Measurements from ENCODE around the gene TESK1. TPM values are rescaled to one million over a fixed set of nuclear protein-coding genes. Genes with fewer than 3 reads are reported as not detected.

Gene TESK1
- total RNA-seq, 6 donors from 2014 or later: 36.9 to 61.9 (median 43.6) TPM

- no peaks in the 10 kb centered on the region for H3K27me3 ChIP-seq
- no peaks in the 10 kb centered on the region for H3K36me3 ChIP-seq
- no peaks in the 10 kb centered on the region for H3K9me3 ChIP-seq
- peak; percentile 94 to 99 (median 99) for TF ChIP-seq CTCF (IDR thresholded peaks at IDR 0.05)
- TF ChIP-seq POLR2AphosphoS5 (IDR thresholded peaks at IDR 0.05): peak; percentile 91 to 95
- peak; percentile 33 to 97 (median 92) for TF ChIP-seq POLR2A (IDR thresholded peaks at IDR 0.05)
- no peak for TF ChIP-seq EP300 (IDR thresholded peaks at IDR 0.05)
- 0% methylated on average over 9 to 32 of the region's 58 CpGs for WGBS, 2 donors
- peak overlapping the region; percentile 26 to 68 (median 53) for H3K4me3 ChIP-seq
- ATAC-seq (ENCODE audit: low FRiP score in 2 of 2) (peak; percentile 97 to 99), DNase-seq (peak; percentile 97 to 99)
- peak overlapping the region; percentile 82 to 93 (median 88) for H3K27ac ChIP-seq
- H3K4me1 ChIP-seq: peaks cover 11 to 34% (median 20%) of the 10 kb centered on the region in 4 donors
Measured at GRCh38 chr9:35646533-35647265, 41.6 kb downstream of the TESK1 start.

GRCh38 chr9:35649431-35650340 is 44.6 kb downstream of the TESK1 start:
- Histone ChIP-seq H3K27me3 (no peaks in the 10 kb centered on the region), H3K27ac (peak overlapping the region in 2 of 4 donors; percentile 66 to 71), H3K36me3 (no peaks in the 10 kb centered on the region), H3K4me1 (peaks cover 17 to 48% (median 28%) of the 10 kb centered on the region in 4 donors), H3K9me3 (no peaks in the 10 kb centered on the region), H3K4me3 (peak overlapping the region in 3 of 4 donors; percentile 13 to 38 (median 25))
- WGBS, 2 donors: 62 to 78% methylated on average over 18 to 26 of the region's 26 CpGs
- TF ChIP-seq CTCF (IDR thresholded peaks at IDR 0.05): no peak
- no peak for TF ChIP-seq POLR2A (IDR thresholded peaks at IDR 0.05)
- no peak for TF ChIP-seq POLR2AphosphoS5 (IDR thresholded peaks at IDR 0.05)
- TF ChIP-seq EP300 (IDR thresholded peaks at IDR 0.05): no peak
- ATAC-seq (ENCODE audit: low FRiP score in 2 of 2): no peak
- DNase-seq: peak in 1 of 2 donors; percentile 84

- TF ChIP-seq EP300 (IDR thresholded peaks at IDR 0.05) (no peak), POLR2A (IDR thresholded peaks at IDR 0.05) (no peak), CTCF (IDR thresholded peaks at IDR 0.05) (no peak), POLR2AphosphoS5 (IDR thresholded peaks at IDR 0.05) (no peak)
- ATAC-seq (ENCODE audit: low FRiP score in 2 of 2) (no peak), DNase-seq (peak in 1 of 2 donors; percentile 50)
- Histone ChIP-seq H3K9me3 (no peaks in the 10 kb centered on the region), H3K27me3 (no peaks in the 10 kb centered on the region), H3K27ac (peak within 1 kb of the TSS in 2 of 4 donors; percentile 66 to 71), H3K36me3 (no peaks in the 10 kb centered on the region), H3K4me1 (peaks cover 14 to 43% (median 23%) of the 10 kb centered on the region in 4 donors), H3K4me3 (peak within 1 kb of the TSS in 3 of 4 donors; percentile 13 to 38 (median 25))
- 73 to 79% methylated on average over 13 to 22 of the region's 22 CpGs for WGBS, 2 donors
Measured at GRCh38 chr9:35650341-35651158, 45.5 kb downstream of the TESK1 start, which contains the start of gene SIT1. SIT1 (minus strand) TSS chr9:35650931; CDS start chr9:35650853, 78 bp downstream.

Measured in upper lobe of left lung (tissue), 6 donors.